ENCODE measurements around the gene MBD2. TPM values are rescaled to one million over a fixed set of nuclear protein-coding genes. Genes with fewer than 3 reads are reported as not detected.

MBD2 gene
- total and polyA plus RNA-seq, 3 donors from 2014 or later = 59.1 to 106 (median 66.9) TPM

GRCh38 chr18:54183390-54183789, 41.1 kb downstream of the MBD2 start:
- Histone ChIP-seq H3K4me3 (no peak overlapping the region), H3K27ac (no peak overlapping the region), H3K27me3 (no peaks in the 10 kb centered on the region), H3K4me1 (no peaks in the 10 kb centered on the region), H3K36me3 (ENCODE audit: low read depth, missing control alignments) (no peaks in the 10 kb centered on the region), H3K9me3 (no peaks in the 10 kb centered on the region)
- WGBS, 2 donors = 86 to 90% methylated on average over 3 of the region's 3 CpGs
- intact Hi-C loops (cut with DNase I; ENCODE audit: low total_unique reads) = no loop called here
- DNase-seq = no peak
- no peak for TF ChIP-seq POLR2A (IDR thresholded peaks at IDR 0.05)
- TF ChIP-seq CTCF (IDR thresholded peaks at IDR 0.05) = no peak

GRCh38 chr18:54181856-54182602, 42.4 kb downstream of the MBD2 start:
- Histone ChIP-seq H3K27me3 (no peaks in the 10 kb centered on the region), H3K9me3 (no peaks in the 10 kb centered on the region), H3K27ac (no peak overlapping the region), H3K36me3 (ENCODE audit: low read depth, missing control alignments) (no peaks in the 10 kb centered on the region), H3K4me3 (no peak overlapping the region), H3K4me1 (no peaks in the 10 kb centered on the region)
- DNase-seq = no peak
- intact Hi-C loops (cut with DNase I; ENCODE audit: low total_unique reads) = no loop called here
- WGBS, 2 donors = 85 to 91% methylated on average over 1 of the region's 1 CpG
- TF ChIP-seq CTCF (IDR thresholded peaks at IDR 0.05) (no peak), POLR2A (IDR thresholded peaks at IDR 0.05) (no peak)

GRCh38 chr18:54173980-54174630, 50.4 kb downstream of the MBD2 start:
- Histone ChIP-seq H3K36me3 (ENCODE audit: low read depth, missing control alignments) (no peaks in the 10 kb centered on the region), H3K27ac (no peak overlapping the region), H3K9me3 (no peaks in the 10 kb centered on the region), H3K4me3 (no peak overlapping the region), H3K27me3 (no peaks in the 10 kb centered on the region), H3K4me1 (peaks cover 8% of the 10 kb centered on the region)
- TF ChIP-seq CTCF (IDR thresholded peaks at IDR 0.05) (no peak), POLR2A (IDR thresholded peaks at IDR 0.05) (no peak)
- DNase-seq = no peak
- WGBS, 2 donors = 86% methylated on average over 1 of the region's 1 CpG
- intact Hi-C loops (cut with DNase I; ENCODE audit: low total_unique reads) = no loop called here

- no peak for DNase-seq
- no peak for TF ChIP-seq POLR2A (IDR thresholded peaks at IDR 0.05)
- no peak for TF ChIP-seq CTCF (IDR thresholded peaks at IDR 0.05)
- WGBS, 2 donors = 69 to 83% methylated on average over 2 of the region's 2 CpGs
- no peaks in the 10 kb centered on the region for H3K36me3 ChIP-seq (ENCODE audit: low read depth, missing control alignments)
- no peak overlapping the region for H3K4me3 ChIP-seq
- H3K4me1 ChIP-seq = peaks cover 8% of the 10 kb centered on the region
- no peak overlapping the region for H3K27ac ChIP-seq
- intact Hi-C loops (cut with DNase I; ENCODE audit: low total_unique reads) = no loop called here
- no peaks in the 10 kb centered on the region for H3K27me3 ChIP-seq
- H3K9me3 ChIP-seq = no peaks in the 10 kb centered on the region
Observed at GRCh38 chr18:54173250-54173649, 51.2 kb downstream of the MBD2 start.
